RWPE2 (cell line): ENCODE data around the gene DOC2A.
A peak's percentile ranks its signal among the peaks of the same experiment; 100 is the strongest.

Source experiments
- ATAC-seq: fragments of 200-7000 bp; cut with Tn5 transposase; 3 replicates; pipeline ENCODE4 v1.9.1; 2021; ENCODE audit warnings: low read depth
- DNase-seq: peaks from one replicate; pipeline ENCODE4 v3.0.0-alpha.2; 2020; ENCODE audit warnings: low spot score
- H3K27ac ChIP-seq: fragments of 450-650 bp; 2 replicates; pipeline ENCODE4 v1.5.1; 2017; ENCODE audit warnings: mild to moderate bottlenecking; ENCODE audit not compliant: poor library complexity, severe bottlenecking
- H3K27me3 ChIP-seq: fragments of 250-450 bp; sonication (Bioruptor Pico); 2 replicates; pipeline ENCODE4 v1.5.1; 2021; ENCODE audit warnings: mild to moderate bottlenecking, moderate library complexity; ENCODE audit not compliant: insufficient read depth, poor library complexity, severe bottlenecking
- H3K36me3 ChIP-seq: fragments of 250-450 bp; sonication (Bioruptor Pico); 2 replicates; pipeline ENCODE4 v1.5.1; 2020; ENCODE audit warnings: low read depth, mild to moderate bottlenecking, moderate library complexity
- H3K4me1 ChIP-seq: fragments of 250-450 bp; sonication (Bioruptor Pico); 2 replicates; pipeline ENCODE4 v1.5.1; 2021; ENCODE audit warnings: mild to moderate bottlenecking, moderate library complexity; ENCODE audit not compliant: insufficient read depth, poor library complexity, severe bottlenecking
- H3K4me3 ChIP-seq: fragments of 250-450 bp; sonication (Bioruptor Pico); 2 replicates; pipeline ENCODE4 v1.5.1; 2021; ENCODE audit warnings: mild to moderate bottlenecking, moderate library complexity; ENCODE audit not compliant: severe bottlenecking
- H3K9me3 ChIP-seq: fragments of 250-450 bp; sonication (Bioruptor Pico); 2 replicates; pipeline ENCODE4 v1.5.1; 2021; ENCODE audit warnings: mild to moderate bottlenecking, moderate library complexity; ENCODE audit not compliant: severe bottlenecking
- TF ChIP-seq, protein P1 (sequence below): fragments of 450-650 bp; IDR thresholded peaks from one replicate; pipeline ENCODE4 v1.5.1; 2017; ENCODE audit warnings: mild to moderate bottlenecking, moderate library complexity; ENCODE audit not compliant: poor library complexity, severe bottlenecking

The DOC2A gene

DNA sequence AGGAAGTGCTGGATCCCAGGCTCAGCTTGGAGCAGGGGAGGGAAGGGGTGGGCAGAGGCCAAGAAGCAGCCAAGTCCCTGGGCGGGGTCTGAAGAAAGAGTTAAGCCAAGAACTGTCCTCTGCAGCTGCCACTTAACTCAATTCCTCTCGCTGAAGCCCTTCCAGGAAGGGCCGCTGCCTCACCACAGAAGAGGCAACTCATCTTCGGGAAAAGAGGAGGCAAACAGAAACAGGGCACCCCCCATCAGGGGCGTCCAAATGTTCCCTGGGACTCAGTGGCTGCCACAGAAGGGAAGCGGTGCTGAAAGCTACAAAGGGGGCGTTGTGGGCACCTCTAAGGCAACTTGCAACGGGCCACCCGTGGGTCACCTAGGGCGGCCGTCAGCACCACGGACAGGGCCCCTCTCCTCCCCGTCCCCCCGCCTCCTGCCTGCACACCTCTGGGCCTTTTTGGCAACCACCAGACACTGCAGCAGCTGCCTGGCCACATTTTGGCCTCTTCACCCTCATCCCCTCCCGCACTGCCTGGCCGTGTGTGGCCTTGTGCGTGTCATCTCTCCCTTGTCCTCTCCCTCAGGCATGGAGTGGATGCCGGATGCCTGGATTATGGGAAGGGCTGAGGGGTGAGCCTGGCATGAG is 17.7 kb upstream of the DOC2A start:
- ATAC-seq (peak; percentile 36; the same call in 2 of the 3 replicates), DNase-seq (no peak)
- no peaks in the 10 kb centered on the region for H3K36me3 ChIP-seq
- no peaks in the 10 kb centered on the region for H3K9me3 ChIP-seq
- TF ChIP-seq, protein P1, sequence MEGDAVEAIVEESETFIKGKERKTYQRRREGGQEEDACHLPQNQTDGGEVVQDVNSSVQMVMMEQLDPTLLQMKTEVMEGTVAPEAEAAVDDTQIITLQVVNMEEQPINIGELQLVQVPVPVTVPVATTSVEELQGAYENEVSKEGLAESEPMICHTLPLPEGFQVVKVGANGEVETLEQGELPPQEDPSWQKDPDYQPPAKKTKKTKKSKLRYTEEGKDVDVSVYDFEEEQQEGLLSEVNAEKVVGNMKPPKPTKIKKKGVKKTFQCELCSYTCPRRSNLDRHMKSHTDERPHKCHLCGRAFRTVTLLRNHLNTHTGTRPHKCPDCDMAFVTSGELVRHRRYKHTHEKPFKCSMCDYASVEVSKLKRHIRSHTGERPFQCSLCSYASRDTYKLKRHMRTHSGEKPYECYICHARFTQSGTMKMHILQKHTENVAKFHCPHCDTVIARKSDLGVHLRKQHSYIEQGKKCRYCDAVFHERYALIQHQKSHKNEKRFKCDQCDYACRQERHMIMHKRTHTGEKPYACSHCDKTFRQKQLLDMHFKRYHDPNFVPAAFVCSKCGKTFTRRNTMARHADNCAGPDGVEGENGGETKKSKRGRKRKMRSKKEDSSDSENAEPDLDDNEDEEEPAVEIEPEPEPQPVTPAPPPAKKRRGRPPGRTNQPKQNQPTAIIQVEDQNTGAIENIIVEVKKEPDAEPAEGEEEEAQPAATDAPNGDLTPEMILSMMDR, result no peak
- no peak overlapping the region for H3K4me3 ChIP-seq
- peaks cover 8% of the 10 kb centered on the region for H3K27me3 ChIP-seq
- no peaks in the 10 kb centered on the region for H3K4me1 ChIP-seq
- H3K27ac ChIP-seq, result no peak overlapping the region

DNA sequence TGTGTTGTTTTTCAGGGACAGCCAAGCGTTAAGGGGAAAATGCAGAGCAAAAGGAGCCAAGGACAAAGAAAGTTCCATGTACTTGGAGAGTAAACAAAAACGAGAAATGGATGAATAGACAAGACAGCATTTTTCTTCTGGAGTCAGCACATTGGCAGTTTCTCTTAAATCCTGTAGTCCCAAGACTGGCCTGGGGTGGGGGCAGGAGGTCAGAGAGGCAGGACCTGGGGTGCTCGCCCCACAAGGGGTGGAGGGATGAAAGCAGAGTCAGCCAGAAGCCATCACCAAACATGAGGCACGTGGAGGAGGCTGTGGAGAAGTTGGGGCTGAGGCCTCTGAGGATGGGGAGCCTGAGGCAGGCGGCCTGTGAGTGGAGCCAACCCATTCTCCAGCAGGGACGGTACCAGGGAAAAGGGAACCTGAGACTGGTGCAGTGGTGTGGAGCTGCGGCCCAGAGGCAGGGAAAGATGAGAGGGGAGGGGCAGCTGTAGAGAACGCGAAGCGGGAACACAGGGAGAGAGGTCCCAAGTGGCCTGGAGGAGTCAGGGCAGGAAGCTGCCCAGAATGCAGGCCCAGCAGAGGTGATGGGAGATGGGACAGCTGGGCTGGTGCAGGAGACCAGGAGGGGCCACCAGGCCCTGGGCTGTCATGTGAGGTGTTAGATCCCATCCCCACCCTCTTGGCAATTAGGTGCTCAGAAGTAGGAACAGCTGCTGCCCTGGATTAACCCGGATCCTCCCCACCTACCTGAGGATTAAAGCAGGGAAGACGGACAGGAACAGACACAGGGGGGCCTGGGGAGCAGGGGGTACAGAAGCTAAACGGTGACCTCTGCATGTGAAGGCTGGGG is 17.0 kb upstream of the DOC2A start:
- H3K9me3 ChIP-seq, result no peaks in the 10 kb centered on the region
- ATAC-seq, result no peak
- H3K4me1 ChIP-seq, result no peaks in the 10 kb centered on the region
- DNase-seq, result no peak
- H3K27me3 ChIP-seq, result peaks cover 8% of the 10 kb centered on the region
- TF ChIP-seq, protein P1, result no peak
- no peak overlapping the region for H3K27ac ChIP-seq
- no peaks in the 10 kb centered on the region for H3K36me3 ChIP-seq
- H3K4me3 ChIP-seq, result no peak overlapping the region

- ATAC-seq (no peak), DNase-seq (no peak)
- Histone ChIP-seq H3K4me1 (no peaks in the 10 kb centered on the region), H3K27me3 (peaks cover 6% of the 10 kb centered on the region), H3K36me3 (no peaks in the 10 kb centered on the region), H3K4me3 (no peak overlapping the region), H3K9me3 (no peaks in the 10 kb centered on the region), H3K27ac (no peak overlapping the region)
- TF ChIP-seq, protein P1, result no peak
Measured at GRCh38 chr16:30026449-30026848, 15.6 kb upstream of the DOC2A start.

DNA sequence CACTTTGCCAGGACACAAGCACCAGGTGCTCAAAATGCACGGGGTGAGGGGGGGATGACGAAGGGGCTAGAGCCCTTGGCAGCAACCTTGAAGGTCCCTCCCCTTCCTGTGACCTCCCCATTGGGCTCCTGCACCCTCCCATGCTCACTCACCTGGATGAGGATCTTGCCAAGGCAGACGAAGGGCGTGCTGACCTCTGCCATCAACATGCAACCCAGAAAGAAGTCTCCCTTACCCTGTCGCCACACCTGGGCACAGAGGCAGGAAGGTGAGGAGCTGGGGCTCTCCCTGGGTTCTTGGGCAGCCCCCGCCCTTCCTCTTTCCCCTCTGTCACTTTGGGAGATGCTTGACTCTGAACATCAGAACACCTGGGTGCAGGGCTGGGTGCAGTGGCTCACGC is 14.7 kb upstream of the DOC2A start:
- Histone ChIP-seq H3K36me3 (no peaks in the 10 kb centered on the region), H3K27me3 (peaks cover 3% of the 10 kb centered on the region), H3K9me3 (no peaks in the 10 kb centered on the region), H3K27ac (no peak overlapping the region), H3K4me1 (no peaks in the 10 kb centered on the region), H3K4me3 (no peak overlapping the region)
- ATAC-seq (no peak), DNase-seq (no peak)
- TF ChIP-seq, protein P1, result no peak

- Histone ChIP-seq H3K27me3 (peaks cover under 1% of the 10 kb centered on the region), H3K4me1 (no peaks in the 10 kb centered on the region), H3K9me3 (no peaks in the 10 kb centered on the region), H3K4me3 (no peak overlapping the region), H3K36me3 (no peaks in the 10 kb centered on the region), H3K27ac (no peak overlapping the region)
- no peak for DNase-seq
- no peak for ATAC-seq
- TF ChIP-seq, protein P1, result no peak
Measured at GRCh38 chr16:30025156-30025555, 14.3 kb upstream of the DOC2A start.
